Measurements from ENCODE around the gene LRRC8E. TPM values are rescaled to one million over a fixed set of nuclear protein-coding genes. Genes with fewer than 3 reads are reported as not detected.

LRRC8E gene
- under 1 TPM; 0.13 to 0.32 (median 0.29) TPM for total RNA-seq

DNA sequence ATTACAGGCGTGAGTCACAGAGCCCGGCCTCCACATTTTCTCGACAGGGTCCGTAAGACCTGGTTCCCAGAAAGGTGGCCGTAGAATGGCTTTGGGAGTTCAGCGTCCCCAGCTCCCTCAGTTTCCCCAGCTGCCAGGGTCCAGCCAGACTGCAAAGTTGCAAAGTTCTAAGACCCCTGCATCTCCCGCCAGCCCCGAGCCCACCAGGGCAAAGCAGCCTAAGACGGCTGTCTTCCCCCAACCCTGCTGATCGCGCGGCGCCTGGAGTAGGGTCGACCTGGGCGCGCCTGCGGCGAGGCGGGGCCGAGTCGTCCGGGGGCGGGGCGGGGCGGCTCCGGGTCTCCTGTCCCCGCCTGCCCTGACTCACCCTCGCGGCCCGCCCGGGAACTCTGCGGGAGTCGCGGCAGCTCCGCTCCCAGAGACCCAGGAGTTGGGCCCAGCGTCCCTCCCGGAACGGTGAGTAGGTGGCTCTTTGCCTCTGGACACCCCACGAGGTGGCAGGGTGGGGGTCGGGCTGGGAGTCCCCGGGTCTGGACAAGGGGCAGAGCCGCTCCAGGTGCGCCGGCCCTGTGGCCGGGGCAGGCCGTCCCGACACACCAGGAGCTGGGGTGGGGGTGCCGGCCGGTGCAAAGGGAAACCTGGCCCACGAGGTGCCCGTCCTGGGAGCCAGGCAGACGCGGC, at the start of gene LRRC8E:
LRRC8E (plus strand) TSS at position 366 of the 681 bp plus-strand sequence. CDS start 7,094 bp downstream, outside the sequence.
- no peaks in the 10 kb centered on the region for H3K9me3 ChIP-seq
- no peaks in the 10 kb centered on the region for H3K36me3 ChIP-seq
- peak; percentile 84 for ATAC-seq
- peaks cover 0 to 11% (median 0%) of the 10 kb centered on the region in 3 donors for H3K4me1 ChIP-seq
- TF ChIP-seq POLR2AphosphoS5 (IDR thresholded peaks at IDR 0.05) (no peak), EP300 (IDR thresholded peaks at IDR 0.05) (no peak), POLR2A (IDR thresholded peaks at IDR 0.05) (no peak)
- TF ChIP-seq, protein P1, sequence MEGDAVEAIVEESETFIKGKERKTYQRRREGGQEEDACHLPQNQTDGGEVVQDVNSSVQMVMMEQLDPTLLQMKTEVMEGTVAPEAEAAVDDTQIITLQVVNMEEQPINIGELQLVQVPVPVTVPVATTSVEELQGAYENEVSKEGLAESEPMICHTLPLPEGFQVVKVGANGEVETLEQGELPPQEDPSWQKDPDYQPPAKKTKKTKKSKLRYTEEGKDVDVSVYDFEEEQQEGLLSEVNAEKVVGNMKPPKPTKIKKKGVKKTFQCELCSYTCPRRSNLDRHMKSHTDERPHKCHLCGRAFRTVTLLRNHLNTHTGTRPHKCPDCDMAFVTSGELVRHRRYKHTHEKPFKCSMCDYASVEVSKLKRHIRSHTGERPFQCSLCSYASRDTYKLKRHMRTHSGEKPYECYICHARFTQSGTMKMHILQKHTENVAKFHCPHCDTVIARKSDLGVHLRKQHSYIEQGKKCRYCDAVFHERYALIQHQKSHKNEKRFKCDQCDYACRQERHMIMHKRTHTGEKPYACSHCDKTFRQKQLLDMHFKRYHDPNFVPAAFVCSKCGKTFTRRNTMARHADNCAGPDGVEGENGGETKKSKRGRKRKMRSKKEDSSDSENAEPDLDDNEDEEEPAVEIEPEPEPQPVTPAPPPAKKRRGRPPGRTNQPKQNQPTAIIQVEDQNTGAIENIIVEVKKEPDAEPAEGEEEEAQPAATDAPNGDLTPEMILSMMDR (IDR thresholded peaks at IDR 0.05) = no peak
- H3K27ac ChIP-seq = no peak within 1 kb of the TSS
- WGBS, 2 donors (ENCODE audit: low coverage in 1 of 2) = 8 to 100% methylated on average over 1 to 5 of the region's 53 CpGs
- H3K27me3 ChIP-seq = peaks cover 70% of the 10 kb centered on the region
- peak within 1 kb of the TSS in 1 of 2 donors; percentile 48 for H3K4me3 ChIP-seq

DNA sequence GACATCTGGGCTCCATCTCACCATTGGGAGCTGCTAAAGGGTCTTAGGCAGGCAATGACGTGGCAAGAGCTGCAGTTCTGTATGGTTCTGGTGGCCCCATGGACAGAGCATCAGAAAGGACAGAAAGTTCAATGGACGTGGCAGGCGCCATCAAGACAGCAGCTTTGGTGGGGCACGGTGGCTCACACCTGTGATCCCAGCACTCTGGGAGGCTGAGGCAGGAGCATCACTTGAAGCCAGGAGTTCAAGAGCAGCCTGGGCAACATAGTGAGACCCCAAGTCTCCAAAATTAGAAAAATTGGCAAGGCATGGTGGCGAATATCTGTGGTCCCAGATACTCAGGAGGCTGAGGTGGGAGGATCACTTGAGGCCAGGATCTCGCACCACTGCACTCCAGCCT, 48.8 kb upstream of the LRRC8E start:
- ATAC-seq = no peak
- Histone ChIP-seq H3K4me3 (no peak overlapping the region), H3K4me1 (no peaks in the 10 kb centered on the region), H3K36me3 (no peaks in the 10 kb centered on the region), H3K27ac (no peak overlapping the region), H3K9me3 (no peaks in the 10 kb centered on the region), H3K27me3 (no peaks in the 10 kb centered on the region)
- TF ChIP-seq POLR2AphosphoS5 (IDR thresholded peaks at IDR 0.05) (no peak), POLR2A (IDR thresholded peaks at IDR 0.05) (no peak)
- 86 to 100% methylated on average over 3 to 4 of the region's 6 CpGs for WGBS, 2 donors (ENCODE audit: low coverage in 1 of 2)

DNA sequence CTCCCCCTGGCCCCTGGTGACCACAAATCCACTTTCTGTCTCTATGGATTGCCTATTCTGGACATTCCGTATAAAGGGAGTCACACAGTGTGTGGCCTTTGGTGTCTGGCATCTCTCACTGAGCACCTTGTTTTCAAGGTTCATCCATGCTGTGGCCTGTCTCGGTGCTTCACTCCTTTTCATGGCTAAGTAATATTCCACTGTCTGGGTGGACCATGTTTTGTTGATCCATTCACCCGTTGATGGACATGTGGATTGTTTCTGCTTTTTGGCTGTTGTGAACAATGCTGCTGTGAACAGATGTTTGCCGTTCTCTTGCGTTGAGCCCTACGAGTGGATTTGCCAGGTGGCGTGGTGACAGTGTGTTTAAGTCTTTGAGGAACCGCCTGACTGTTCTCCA, 47.7 kb upstream of the LRRC8E start:
- Histone ChIP-seq H3K9me3 (no peaks in the 10 kb centered on the region), H3K27ac (no peak overlapping the region), H3K4me1 (no peaks in the 10 kb centered on the region), H3K27me3 (no peaks in the 10 kb centered on the region), H3K4me3 (no peak overlapping the region), H3K36me3 (no peaks in the 10 kb centered on the region)
- TF ChIP-seq POLR2A (IDR thresholded peaks at IDR 0.05) (no peak), POLR2AphosphoS5 (IDR thresholded peaks at IDR 0.05) (no peak), EP300 (IDR thresholded peaks at IDR 0.05) (no peak)
- TF ChIP-seq, protein P1 (IDR thresholded peaks at IDR 0.05) = no peak
- no peak for ATAC-seq
- 79 to 82% methylated on average over 8 of the region's 8 CpGs for WGBS, 2 donors (ENCODE audit: low coverage in 1 of 2)

DNA sequence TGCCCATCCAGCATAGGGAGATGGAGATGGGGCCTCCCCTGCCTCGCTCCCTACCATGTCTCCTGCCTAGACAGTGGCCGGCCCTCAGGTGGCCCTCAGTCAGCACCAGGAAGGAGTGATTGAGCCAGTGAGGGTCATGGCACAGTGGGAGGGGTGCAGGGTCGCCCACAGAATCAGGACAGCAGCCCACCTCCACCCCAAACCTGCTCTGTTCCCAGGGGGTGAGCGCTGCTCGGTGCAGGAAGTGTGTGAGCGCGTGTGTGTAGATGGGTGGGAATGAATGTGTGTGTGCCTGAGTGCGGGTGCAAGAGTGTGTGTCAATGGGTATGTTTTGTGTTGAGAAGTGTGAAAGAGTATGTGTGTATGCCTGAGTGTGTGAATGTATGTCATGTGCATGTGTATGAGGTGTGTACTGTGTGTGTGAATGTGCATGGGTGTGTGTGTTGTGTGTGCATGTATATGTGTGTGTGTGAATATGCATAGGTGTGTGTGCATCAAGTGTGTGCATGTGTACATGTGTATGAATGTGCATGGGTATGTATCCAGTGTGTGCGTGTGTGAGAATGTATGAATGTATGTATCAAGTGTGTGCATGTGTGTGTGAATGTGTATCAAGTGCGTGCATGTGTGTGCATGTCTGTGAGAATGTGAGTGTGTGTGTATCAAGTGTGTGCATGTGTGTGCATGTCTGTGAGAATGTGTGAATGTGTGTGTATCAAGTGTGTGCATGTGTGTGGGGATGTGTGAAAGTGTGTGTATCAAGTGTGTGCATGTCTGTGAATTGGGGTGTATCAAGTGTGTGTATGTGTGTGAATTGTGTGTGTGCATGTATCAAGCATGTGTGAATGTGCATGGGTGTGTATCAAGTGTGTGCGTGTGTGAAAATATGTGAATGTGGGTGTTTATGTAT, 46.3 kb upstream of the LRRC8E start:
- no peak overlapping the region for H3K4me3 ChIP-seq
- no peaks in the 10 kb centered on the region for H3K9me3 ChIP-seq
- TF ChIP-seq POLR2AphosphoS5 (IDR thresholded peaks at IDR 0.05) (no peak), EP300 (IDR thresholded peaks at IDR 0.05) (no peak), POLR2A (IDR thresholded peaks at IDR 0.05) (no peak)
- TF ChIP-seq, protein P1 (IDR thresholded peaks at IDR 0.05) = no peak
- H3K27me3 ChIP-seq = no peaks in the 10 kb centered on the region
- ATAC-seq = no peak
- H3K4me1 ChIP-seq = no peaks in the 10 kb centered on the region
- H3K27ac ChIP-seq = no peak overlapping the region
- 69 to 90% methylated on average over 3 to 4 of the region's 11 CpGs for WGBS, 2 donors (ENCODE audit: low coverage in 1 of 2)
- no peaks in the 10 kb centered on the region for H3K36me3 ChIP-seq

GRCh38 chr19:7842661-7843294, 45.5 kb upstream of the LRRC8E start:
- Histone ChIP-seq H3K36me3 (no peaks in the 10 kb centered on the region), H3K4me1 (no peaks in the 10 kb centered on the region), H3K27ac (no peak overlapping the region), H3K27me3 (no peaks in the 10 kb centered on the region), H3K9me3 (no peaks in the 10 kb centered on the region), H3K4me3 (no peak overlapping the region)
- TF ChIP-seq POLR2A (IDR thresholded peaks at IDR 0.05) = no peak
- TF ChIP-seq EP300 (IDR thresholded peaks at IDR 0.05) = no peak
- TF ChIP-seq, protein P1 (IDR thresholded peaks at IDR 0.05) = no peak
- no peak for TF ChIP-seq POLR2AphosphoS5 (IDR thresholded peaks at IDR 0.05)
- ATAC-seq = no peak
- WGBS, 2 donors (ENCODE audit: low coverage in 1 of 2) = 91 to 92% methylated on average over 9 to 12 of the region's 12 CpGs

Data from gastroesophageal sphincter (tissue), 4 donors.